ENCODE data around the gene MYO19.
A peak's percentile ranks its signal among the peaks of the same experiment; 100 is the strongest.
"Not testable (repeated sequence)": the region's sequence is repeated elsewhere in the genome, so short reads cannot be mapped to it uniquely, and the experiment has no call there.

Gene MYO19

DNA sequence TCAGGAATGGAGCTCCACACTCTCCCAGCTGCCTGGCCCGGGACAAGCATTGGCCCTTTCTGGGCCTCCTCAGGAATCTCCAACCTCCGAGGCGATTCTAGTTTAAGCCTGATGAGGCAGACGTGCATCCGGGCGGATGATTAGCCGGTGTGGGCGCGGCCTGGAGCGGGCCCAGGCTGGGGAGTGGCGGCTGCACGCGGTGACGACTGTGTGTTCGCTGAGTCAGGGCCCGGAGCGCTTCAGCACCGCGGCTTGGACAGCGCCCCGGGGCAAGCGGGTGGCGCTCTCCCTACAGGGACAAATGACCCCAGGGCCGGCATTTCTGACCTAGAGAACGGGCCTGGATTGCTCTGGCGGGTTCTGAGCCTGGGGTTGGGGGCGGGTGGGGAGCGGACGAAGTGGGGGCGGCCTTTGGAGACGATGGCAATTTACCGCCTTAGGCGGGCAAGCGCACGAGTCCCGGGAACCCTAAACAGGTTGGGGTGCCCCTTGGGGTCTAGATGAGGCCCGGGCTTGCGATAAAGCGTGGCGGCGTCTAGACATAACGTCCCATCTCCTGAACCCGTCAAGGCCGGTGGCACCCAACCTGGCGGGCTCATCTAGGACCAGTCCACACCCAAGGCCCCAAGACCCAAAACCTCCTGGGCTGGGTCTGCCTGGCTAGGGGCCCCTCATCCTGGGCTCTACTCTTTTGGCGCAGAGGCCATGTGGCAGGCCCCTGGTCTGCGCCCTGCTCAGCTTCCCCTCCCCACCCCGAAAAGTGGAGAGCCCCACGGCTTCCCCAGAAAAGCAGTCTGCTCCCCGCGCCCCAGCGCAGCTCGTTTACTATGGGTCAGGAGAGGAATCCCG, 70.5 kb downstream of the MYO19 start:
- peak; percentile 95 for DNase-seq (ENCODE audit: low spot score)

DNA sequence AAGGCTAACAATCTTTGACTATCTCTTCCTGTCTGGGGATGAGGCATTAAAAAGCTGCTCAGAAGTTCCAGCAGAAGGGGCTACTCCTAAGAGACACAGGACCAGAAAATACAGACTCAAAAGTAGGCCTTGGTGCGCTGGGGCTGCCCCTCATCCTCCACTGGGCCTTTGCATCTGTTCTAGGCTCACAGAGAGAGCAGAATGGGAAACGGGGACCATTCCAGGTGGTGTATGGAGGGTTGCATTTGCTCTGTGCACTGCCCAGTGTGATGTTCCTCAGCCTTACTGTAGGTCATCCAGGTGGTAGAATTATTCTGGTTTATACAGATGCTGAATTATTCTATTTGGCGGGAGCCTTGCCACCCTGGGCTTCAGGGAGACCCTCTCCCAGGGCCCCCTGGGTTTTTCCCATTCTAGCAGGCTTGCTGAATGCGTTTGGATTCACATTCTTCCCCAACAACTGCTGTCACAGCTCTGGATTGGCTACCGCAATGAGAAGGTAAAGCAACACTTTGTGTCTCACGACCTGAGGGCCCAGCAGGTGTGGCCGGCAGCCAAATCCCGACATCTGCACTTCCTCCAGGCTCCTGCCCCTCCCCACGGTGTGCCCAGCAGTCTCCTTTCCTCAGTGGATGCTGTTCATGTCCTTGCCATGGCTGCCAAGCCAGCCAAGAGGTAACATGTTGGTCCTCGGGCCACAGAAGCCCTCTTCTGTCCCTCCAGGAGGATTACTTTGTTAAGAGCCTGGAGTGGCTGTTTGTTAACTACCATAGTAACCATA, 73.1 kb downstream of the MYO19 start:
- no peak for DNase-seq (ENCODE audit: low spot score)

DNA sequence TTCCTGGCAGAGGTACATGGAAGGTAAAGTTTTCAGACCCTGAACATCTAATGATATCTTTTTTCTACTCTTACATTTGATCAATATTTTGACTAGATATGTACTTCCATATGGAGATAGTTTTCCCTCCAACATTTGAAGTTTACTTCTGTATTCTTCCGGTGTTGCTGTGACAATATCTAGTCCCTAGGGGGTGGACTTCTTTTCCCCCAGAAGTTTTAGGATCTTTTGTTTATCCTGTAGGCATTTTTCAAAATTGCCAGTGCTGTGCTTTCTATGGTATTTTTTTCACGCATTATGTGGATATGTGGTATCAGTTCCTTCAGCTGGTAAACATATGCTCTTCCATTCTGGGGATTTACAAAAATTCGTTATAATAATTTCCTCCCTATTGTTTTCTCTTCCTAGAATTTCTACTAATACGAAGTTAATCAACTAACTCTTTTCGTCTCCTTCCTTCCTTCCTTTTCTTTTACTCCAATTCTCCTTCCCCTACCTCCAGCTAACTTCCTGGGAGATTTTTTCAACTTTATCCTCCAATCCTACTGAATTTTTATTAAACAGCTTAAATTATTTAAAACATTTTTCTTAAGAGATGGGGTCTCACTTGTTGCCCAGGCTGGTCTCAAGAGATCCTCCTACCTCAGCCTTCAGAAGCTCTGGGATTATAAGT, 74.3 kb downstream of the MYO19 start:
- no peak for DNase-seq (ENCODE audit: low spot score)

DNA sequence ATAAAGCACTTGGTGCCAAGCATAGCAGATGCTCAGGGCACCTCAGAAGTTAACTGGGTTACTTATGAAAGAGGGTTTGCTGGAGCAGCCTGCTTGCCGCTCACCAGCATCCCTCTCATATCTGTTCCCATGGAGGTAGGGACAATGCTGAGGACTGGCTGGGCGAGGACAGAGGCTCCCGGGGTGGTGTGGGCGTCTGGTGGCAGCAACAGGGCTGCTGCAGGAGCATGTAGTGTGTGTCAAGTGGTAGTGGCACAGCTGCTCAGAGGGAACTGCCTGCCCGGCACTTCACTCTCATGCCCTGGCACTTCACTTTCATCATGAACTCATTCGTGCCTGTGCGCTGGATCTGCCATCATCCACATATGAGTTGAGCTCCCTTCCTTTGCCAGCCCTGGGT, 75.1 kb downstream of the MYO19 start:
- DNase-seq (ENCODE audit: low spot score), result no peak

DNA sequence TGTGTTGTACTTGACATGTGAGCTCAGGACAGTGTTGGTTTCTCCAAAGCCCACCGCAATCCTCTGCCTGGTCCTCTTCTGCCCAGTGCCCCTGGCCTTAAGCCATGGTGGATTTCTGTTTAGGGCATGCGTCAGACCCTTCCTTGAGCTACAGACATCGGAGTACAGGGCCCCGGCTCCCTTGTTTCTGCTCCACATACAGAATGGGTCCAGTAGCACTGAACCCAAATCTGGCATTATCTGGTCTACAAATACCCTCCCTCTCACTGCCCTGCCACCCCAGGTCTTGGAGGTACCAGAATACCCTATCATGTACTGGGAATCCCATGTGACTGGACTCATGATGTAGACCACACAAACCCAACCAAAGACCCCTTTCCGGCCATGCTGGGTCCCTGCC, 75.6 kb downstream of the MYO19 start:
- DNase-seq (ENCODE audit: low spot score), result no peak

DNA sequence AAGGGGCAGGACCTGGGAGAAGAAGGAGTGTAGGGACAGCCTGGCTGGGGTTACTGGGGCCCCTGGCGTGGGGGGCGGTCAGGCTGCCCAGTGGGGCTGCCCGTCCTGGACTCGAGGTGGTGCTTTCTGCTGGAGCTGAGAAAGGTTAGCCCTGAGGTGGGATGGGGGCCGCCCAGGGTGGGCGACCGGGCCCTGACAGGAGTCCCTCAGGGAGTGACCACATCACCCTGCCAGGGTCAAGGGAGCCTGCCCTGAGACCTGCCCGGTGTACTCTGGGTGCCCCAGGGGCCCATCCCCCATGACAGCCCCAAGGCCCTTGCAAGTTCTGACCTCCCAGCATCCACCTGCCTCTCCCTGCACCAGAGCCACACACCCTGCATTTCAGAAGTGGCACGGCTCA, 77.0 kb downstream of the MYO19 start:
- not testable (repeated sequence) for DNase-seq (ENCODE audit: low spot score)

DNA sequence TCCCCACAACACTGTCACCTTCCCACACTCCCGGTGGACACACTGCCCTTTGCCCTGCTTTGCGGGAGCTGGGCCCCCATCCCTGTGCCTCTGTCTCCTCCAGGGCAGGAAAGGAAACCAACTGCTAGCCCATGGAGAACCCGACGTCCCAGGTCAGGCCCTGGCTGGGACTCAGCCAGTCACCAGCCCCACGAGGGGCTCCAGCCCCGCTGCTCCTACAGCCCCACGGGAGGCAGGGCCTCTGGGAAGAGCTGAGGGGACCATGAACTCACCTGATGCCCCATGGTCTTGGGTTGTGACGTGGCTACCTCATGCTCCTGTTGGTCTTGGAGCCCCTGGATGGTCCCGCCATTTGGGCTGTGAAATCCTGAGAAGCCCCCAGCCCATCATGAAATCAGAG, 81.8 kb downstream of the MYO19 start:
- DNase-seq (ENCODE audit: low spot score), result not testable (repeated sequence)

DNA sequence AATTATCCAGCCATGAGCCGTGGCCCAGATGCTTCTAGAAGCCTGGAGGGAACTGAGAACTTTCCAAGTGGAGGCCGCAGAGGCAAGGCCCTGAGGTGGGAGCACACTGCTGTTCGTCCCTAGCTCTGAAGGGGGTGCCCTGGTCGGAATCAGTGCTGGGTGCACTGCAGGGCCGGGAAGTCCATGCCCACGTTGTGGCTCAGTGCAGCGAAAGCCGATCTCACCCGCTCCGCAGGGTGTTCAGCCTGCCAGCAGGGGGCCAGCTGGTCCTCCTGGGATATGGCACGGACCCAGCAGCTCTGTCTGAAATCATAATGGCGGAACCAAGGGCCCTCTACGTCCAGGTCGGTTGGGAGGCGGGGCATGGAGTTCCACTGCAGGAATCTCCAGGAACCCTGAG, 84.7 kb downstream of the MYO19 start:
- not testable (repeated sequence) for DNase-seq (ENCODE audit: low spot score)
